H1 (cell line): ENCODE measurements around the gene ASIC1. TPM values are rescaled to one million over a fixed set of nuclear protein-coding genes. Genes with fewer than 3 reads are reported as not detected.

Source experiments
- CTCF ChIA-PET: fragments of 300-600 bp; sonication (Branson Sonifier 250); formaldehyde crosslinking; loops from one replicate; lab custom pipeline; 2021; ENCODE audit not compliant: partially characterized antibody; lab: Charles Lee
- POLR2A ChIA-PET: fragments of 300-600 bp; sonication (Branson Sonifier 250); formaldehyde crosslinking; loops from one replicate; lab custom pipeline; 2021; ENCODE audit warnings: inconsistent platforms; ENCODE audit not compliant: partially characterized antibody; lab: Charles Lee
- DNase-seq, 2 experiments: peaks; one replicate each; pipeline versions ENCODE4 v3.0.0 to v3.0.0-alpha.2; 2010 to 2022; ENCODE audit warnings: low spot score in 2 of 2, low read depth in 1 of 2, mixed read lengths in 1 of 2
- FAIRE-seq: peaks from 2 replicates; lab custom pipeline; 2011; peaks lifted over from hg19 to GRCh38; lab: Jason Lieb, UNC
- H2AFZ ChIP-seq: 2 replicates; pipeline ENCODE4 v1.8.1; 2012; ENCODE audit warnings: low read length, inconsistent platforms
- H2AK5ac ChIP-seq: 2 replicates; pipeline ENCODE4 v1.6.1; 2013; ENCODE audit warnings: low read depth, low read length
- H2BK120ac ChIP-seq: replicated peaks from 2 replicates; pipeline ENCODE3; 2013; ENCODE audit warnings: low read depth, low read length, inconsistent platforms
- H2BK12ac ChIP-seq: 2 replicates; pipeline ENCODE4 v1.6.1; 2013; ENCODE audit warnings: low read depth, low read length
- H2BK15ac ChIP-seq: 2 replicates; pipeline ENCODE4 v1.6.1; 2013; ENCODE audit warnings: low read length
- H2BK20ac ChIP-seq: 2 replicates; pipeline ENCODE4 v1.6.1; 2013; ENCODE audit warnings: low read length
- H2BK5ac ChIP-seq: 2 replicates; pipeline ENCODE4 v1.6.1; 2013; ENCODE audit warnings: low read depth, low read length
- H3K14ac ChIP-seq: 2 replicates; pipeline ENCODE4 v1.6.1; 2013; ENCODE audit warnings: inconsistent platforms; ENCODE audit not compliant: insufficient read length
- H3K18ac ChIP-seq: 2 replicates; pipeline ENCODE4 v1.6.1; 2013; ENCODE audit warnings: low read length; ENCODE audit errors: extremely low read depth
- H3K23ac ChIP-seq: 2 replicates; pipeline ENCODE4 v1.6.1; 2013; ENCODE audit warnings: inconsistent platforms; ENCODE audit not compliant: insufficient read length
- H3K23me2 ChIP-seq: 2 replicates; pipeline ENCODE4 v1.6.1; 2013; ENCODE audit warnings: low read depth, low read length
- H3K27ac ChIP-seq: 2 replicates; pipeline ENCODE4 v1.6.1; 2011; ENCODE audit warnings: low read depth, low read length, inconsistent platforms
- H3K27me3 ChIP-seq, 4 experiments: replicated peaks in 1 of 4; 1 replicate in 1 of 4; 2 replicates in 3 of 4; pipeline versions ENCODE4 v1.6.1 to v1.8.1; 2011 to 2013; ENCODE audit warnings: low read length in 3 of 4, mild to moderate bottlenecking in 3 of 4, inconsistent platforms in 2 of 4, mixed read lengths in 2 of 4, moderate library complexity in 1 of 4; ENCODE audit not compliant: control insufficient read depth in 3 of 4, insufficient read depth in 3 of 4; ENCODE audit errors: extremely low read depth in 1 of 4
- H3K36me3 ChIP-seq, 4 experiments: 2 replicates each; pipeline versions ENCODE4 v1.6.1 to v1.8.1; 2011 to 2013; ENCODE audit warnings: mild to moderate bottlenecking in 4 of 4, low read length in 3 of 4, moderate library complexity in 2 of 4, control low read depth in 1 of 4, inconsistent platforms in 1 of 4; ENCODE audit not compliant: insufficient read depth in 4 of 4, control insufficient read depth in 2 of 4
- H3K4ac ChIP-seq: replicated peaks from 2 replicates; pipeline ENCODE3; 2013; ENCODE audit warnings: low read length, low read depth, mixed read lengths, inconsistent platforms; ENCODE audit not compliant: insufficient read length
- H3K4me1 ChIP-seq, 4 experiments: replicated peaks in 1 of 4; 1 replicate in 1 of 4; 2 replicates in 3 of 4; pipeline versions ENCODE4 v1.6.1 to v1.8.1; 2011 to 2013; ENCODE audit warnings: low read length in 3 of 4, inconsistent platforms in 2 of 4, mixed read lengths in 1 of 4; ENCODE audit not compliant: insufficient read depth in 4 of 4, control insufficient read depth in 3 of 4
- H3K4me2 ChIP-seq, 2 experiments: 2 replicates each; pipeline versions ENCODE4 v1.6.1 to v1.8.1; 2011 to 2013; ENCODE audit warnings: low read depth in 2 of 2, low read length in 2 of 2, control low read depth in 1 of 2, inconsistent platforms in 1 of 2, mild to moderate bottlenecking in 1 of 2; ENCODE audit not compliant: insufficient read depth in 1 of 2
- H3K4me3 ChIP-seq, 4 experiments: fragments of 200-600, 300-600 bp in 1 of 4; sonication (generic), shearing (Covaris generic), sonication (Bioruptor Twin) in 1 of 4; 2 replicates each; pipeline versions ENCODE4 v1.5.1 to v1.8.1; 2011 to 2016; ENCODE audit warnings: low read length in 4 of 4, low read depth in 3 of 4, control low read depth in 2 of 4, inconsistent platforms in 2 of 4, mild to moderate bottlenecking in 2 of 4, mixed read lengths in 1 of 4, moderate library complexity in 1 of 4; ENCODE audit not compliant: insufficient read depth in 2 of 4; ENCODE audit errors: extremely low read depth in 1 of 4
- H3K56ac ChIP-seq: replicated peaks from 2 replicates; pipeline ENCODE3; 2013; ENCODE audit warnings: low read depth, mild to moderate bottlenecking, mixed read lengths, low read length, inconsistent platforms; ENCODE audit not compliant: insufficient read length
- H3K79me1 ChIP-seq: 2 replicates; pipeline ENCODE4 v1.6.1; 2013; ENCODE audit warnings: low read depth, low read length, control low read depth
- H3K79me2 ChIP-seq, 2 experiments: 2 replicates each; pipeline versions ENCODE4 v1.6.1 to v1.8.1; 2012 to 2013; ENCODE audit warnings: low read length in 2 of 2, mild to moderate bottlenecking in 2 of 2, inconsistent platforms in 1 of 2; ENCODE audit not compliant: insufficient read depth in 2 of 2, control insufficient read depth in 1 of 2
- H3K9ac ChIP-seq, 4 experiments: replicated peaks in 1 of 4; 1 replicate in 1 of 4; 2 replicates in 3 of 4; pipeline versions ENCODE4 v1.6.1 to v1.8.1; 2011 to 2013; ENCODE audit warnings: low read depth in 3 of 4, low read length in 3 of 4, control low read depth in 2 of 4, mild to moderate bottlenecking in 2 of 4, moderate library complexity in 2 of 4, inconsistent platforms in 1 of 4; ENCODE audit errors: extremely low read depth in 1 of 4
- H3K9me3 ChIP-seq, 2 experiments: 2 replicates each; pipeline versions ENCODE4 v1.6.1 to v1.8.1; 2012 to 2013; ENCODE audit warnings: mild to moderate bottlenecking in 2 of 2, moderate library complexity in 2 of 2, control low read depth in 1 of 2, inconsistent platforms in 1 of 2, low read depth in 1 of 2, low read length in 1 of 2, mixed read lengths in 1 of 2; ENCODE audit not compliant: insufficient read depth in 2 of 2
- H4K20me1 ChIP-seq, 2 experiments: replicated peaks in 1 of 2; 2 replicates each; pipeline versions ENCODE3 to v1.8.1; 2011 to 2013; ENCODE audit warnings: inconsistent platforms in 2 of 2, low read length in 2 of 2, mild to moderate bottlenecking in 1 of 2; ENCODE audit not compliant: insufficient read depth in 2 of 2, control insufficient read depth in 1 of 2
- H4K5ac ChIP-seq: 2 replicates; pipeline ENCODE4 v1.6.1; 2013; ENCODE audit warnings: low read length, low read depth, mixed read lengths, inconsistent platforms; ENCODE audit not compliant: insufficient read length
- H4K8ac ChIP-seq: 2 replicates; pipeline ENCODE4 v1.8.0; 2013; ENCODE audit warnings: mild to moderate bottlenecking, moderate library complexity, low read length, inconsistent platforms; ENCODE audit not compliant: insufficient read depth; ENCODE audit errors: extremely low read depth
- H4K91ac ChIP-seq: replicated peaks from 2 replicates; pipeline ENCODE3; 2013; ENCODE audit warnings: low read length, mixed read lengths, inconsistent platforms; ENCODE audit not compliant: insufficient read length
- BACH1 ChIP-seq: IDR thresholded peaks from 2 replicates; pipeline ENCODE4 v1.6.1; 2012; ENCODE audit warnings: low read length, improper control_type of control experiment
- BRCA1 ChIP-seq: IDR thresholded peaks from 2 replicates; pipeline ENCODE4 v1.6.1; 2012; ENCODE audit warnings: low read depth, low read length, improper control_type of control experiment
- SIX5 ChIP-seq: IDR thresholded peaks from 2 replicates; pipeline ENCODE4 v1.6.1; 2011; ENCODE audit warnings: mild to moderate bottlenecking, low read depth, low read length
- WGBS, 2 experiments: shearing (Covaris generic) in 1 of 2; methylation state at CpG; one replicate each; pipeline versions ENCODE4 v1.1.6 to v1.1.7; 2013 to 2015; ENCODE audit warnings: low lambda C conversion rate in 2 of 2, mixed read lengths in 2 of 2, inconsistent platforms in 1 of 2, low coverage in 1 of 2, missing lambda C conversion rate in 1 of 2; ENCODE audit not compliant: insufficient replicate concordance in 2 of 2, insufficient coverage in 1 of 2, insufficient read length in 1 of 2; ENCODE audit errors: extremely low coverage in 1 of 2, missing lambda C conversion rate in 1 of 2; 5-methylcytosine and 5-hydroxymethylcytosine counted together
- polyA plus RNA-seq, 7 experiments: library from polyadenylated mRNA; depleted of rRNA in 3 of 7; stranded (reverse) in 5 of 7; unstranded in 2 of 7; fragments of >200 nt in 5 of 7; fragments of 200-250 nt in 2 of 7; gene quantifications; 1 replicate in 5 of 7; 2 replicates in 1 of 7; 4 replicates in 1 of 7; pipeline versions ENCODE4 v1.2.1 to v1.2.3, GENCODE V29; 2011 to 2013; ENCODE audit warnings: missing spikeins in 2 of 7, mixed read lengths in 2 of 7
- total RNA-seq: library from RNA; stranded (reverse); fragmentation: NEBNext Ultra II Directional; extraction: Animal tissue kit (Norgen Biotek cat#: 25700); gene quantifications from 2 replicates; pipeline ENCODE4 v1.2.1, GENCODE V29; 2021

The ASIC1 gene
- total and polyA plus RNA-seq, 2 of the 8 experiments (the other 6 are each of a cell fraction or from before 2014, with no cell fraction given): 2.4 to 4.4 TPM

- no peak overlapping the region for H2AFZ ChIP-seq
- H3K4me1 ChIP-seq: peaks cover 0 to 5% (median under 1%) of the 10 kb centered on the region in 4 experiments; a peak in 3 of 7 replicates
- H3K56ac ChIP-seq: no peak overlapping the region
- no peaks in the 10 kb centered on the region for H3K79me1 ChIP-seq
- H3K27me3 ChIP-seq: peaks cover 10 to 44% (median 27%) of the 10 kb centered on the region in 4 experiments
- no peaks in the 10 kb centered on the region for H3K36me3 ChIP-seq
- FAIRE-seq: no peak
- no peak overlapping the region for H4K5ac ChIP-seq
- ChIA-PET CTCF (interaction anchor here (0.6 to 22.8 kb wide), 7 partner anchors 9 to 418 kb away, joined by 3 to 420 read pairs (median 4); partner anchors contain the start of genes AQP6 and SMARCD1), POLR2A (interaction anchor here (0.9 to 1.0 kb wide), 3 partner anchors 12 to 230 kb away, joined by 3 to 4 read pairs (median 3); no protein-coding TSS in a partner anchor)
- H3K23ac ChIP-seq: no peak overlapping the region
- no peak overlapping the region for H2BK20ac ChIP-seq
- no peak overlapping the region for H2BK5ac ChIP-seq
- H3K14ac ChIP-seq: no peak overlapping the region
- H3K18ac ChIP-seq: no peak overlapping the region
- H2BK120ac ChIP-seq: no peak overlapping the region
- no peak overlapping the region for H2AK5ac ChIP-seq
- WGBS, 2 experiments: 68% methylated on average over 6 of the region's 6 CpGs; no CpG with 5 or more reads in 1 of the 2 experiments
- H4K20me1 ChIP-seq: peaks cover under 1 to 2% of the 10 kb centered on the region in 2 experiments
- H3K4me3 ChIP-seq: no peak overlapping the region
- H3K23me2 ChIP-seq: peaks cover 2% of the 10 kb centered on the region
- H4K8ac ChIP-seq: no peak overlapping the region
- no peak overlapping the region for H3K27ac ChIP-seq
- H3K9me3 ChIP-seq: no peaks in the 10 kb centered on the region
- H4K91ac ChIP-seq: no peak overlapping the region
- H3K79me2 ChIP-seq: no peaks in the 10 kb centered on the region
- H2BK15ac ChIP-seq: no peak overlapping the region
- TF ChIP-seq BRCA1 (no peak), SIX5 (no peak), BACH1 (no peak)
- H3K9ac ChIP-seq: no peak overlapping the region
- H2BK12ac ChIP-seq: no peak overlapping the region
- no peak for DNase-seq
- no peak overlapping the region for H3K4ac ChIP-seq
- H3K4me2 ChIP-seq: no peak overlapping the region
Observed at GRCh38 chr12:50061946-50062686, 4.7 kb downstream of the ASIC1 start.
